RCC 7860 (cell line): ENCODE measurements around the gene ERC1.
"Not testable (repeated sequence)": the region's sequence is repeated elsewhere in the genome, so short reads cannot be mapped to it uniquely, and the experiment has no call there.

Experiments
- DNase-seq: peaks from one replicate; pipeline ENCODE4 v3.0.0-alpha.2; 2015; ENCODE audit warnings: low spot score
- FAIRE-seq: peaks from 2 replicates; lab custom pipeline; 2012; peaks lifted over from hg19 to GRCh38; lab: Jason Lieb, UNC

Gene ERC1

DNA sequence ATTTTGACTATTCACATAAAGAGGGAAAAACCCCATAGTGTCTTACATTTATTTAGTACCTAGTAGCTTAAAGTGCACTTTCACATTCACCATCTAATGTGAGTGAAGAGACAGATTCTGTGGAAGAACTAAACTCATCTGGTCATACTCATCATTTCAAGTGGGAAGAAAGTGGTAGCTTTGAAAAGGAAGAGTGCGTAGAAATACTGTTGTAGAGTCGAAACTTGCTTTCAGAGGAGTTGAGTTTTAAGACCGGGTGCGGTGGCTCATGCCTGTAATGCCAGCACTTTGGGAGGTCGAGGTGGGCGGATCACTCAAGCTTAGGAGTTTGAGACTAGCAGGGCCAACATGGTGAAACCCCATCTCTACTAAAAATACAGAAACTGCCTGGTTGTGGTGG, 222.2 kb downstream of the ERC1 start:
- FAIRE-seq = no peak
- no peak for DNase-seq

DNA sequence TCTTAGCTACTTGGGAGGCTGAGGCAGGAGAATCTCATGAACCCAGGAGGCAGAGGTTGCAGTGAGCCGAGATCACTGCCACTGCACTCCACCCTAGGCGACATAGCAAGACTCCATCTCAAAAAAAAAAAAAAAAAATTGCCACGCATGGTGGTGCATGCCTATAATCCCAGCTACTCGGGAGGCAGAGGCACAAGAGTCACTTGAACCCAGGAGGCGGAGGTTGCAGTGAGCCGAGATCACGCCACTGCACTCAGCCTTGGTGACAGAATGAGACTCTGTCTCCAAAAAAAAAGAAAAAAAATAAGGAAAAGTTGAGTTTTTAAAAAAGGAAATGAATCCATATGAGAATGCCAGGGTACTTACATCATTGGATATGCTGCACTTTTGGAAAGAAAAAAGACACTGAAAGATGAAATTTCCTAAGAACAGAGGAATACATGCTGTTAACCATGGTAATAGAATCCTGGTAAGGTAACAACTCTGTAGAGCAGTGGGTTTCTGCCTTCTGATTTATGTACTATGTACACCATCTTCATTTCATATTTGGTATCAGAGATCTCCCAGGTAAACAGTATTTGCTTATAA, 222.7 kb downstream of the ERC1 start:
- FAIRE-seq (no peak), DNase-seq (no peak)

DNA sequence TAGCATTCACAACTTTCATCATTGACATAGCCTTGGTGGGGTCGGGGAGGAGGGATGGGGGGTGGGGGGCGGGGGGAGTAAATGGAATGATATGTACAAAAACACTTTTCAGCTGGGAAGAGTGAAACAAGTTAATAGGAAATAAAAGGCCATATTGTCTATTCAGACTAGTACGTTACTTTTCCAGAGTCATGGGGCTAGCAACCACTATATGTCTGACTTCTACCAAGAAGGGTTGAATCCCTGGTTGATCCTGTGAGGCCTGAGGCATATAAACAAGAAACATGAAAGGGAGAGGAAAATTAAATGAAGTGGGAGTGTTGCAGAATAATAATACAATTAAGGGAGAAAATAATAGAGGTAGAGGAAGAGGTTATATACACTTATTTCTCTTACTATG, 225.5 kb downstream of the ERC1 start:
- FAIRE-seq (no peak), DNase-seq (no peak)

GRCh38 chr12:1217191-1217949, 226.3 kb downstream of the ERC1 start:
- no peak for FAIRE-seq
- peak; percentile 19 for DNase-seq

DNA sequence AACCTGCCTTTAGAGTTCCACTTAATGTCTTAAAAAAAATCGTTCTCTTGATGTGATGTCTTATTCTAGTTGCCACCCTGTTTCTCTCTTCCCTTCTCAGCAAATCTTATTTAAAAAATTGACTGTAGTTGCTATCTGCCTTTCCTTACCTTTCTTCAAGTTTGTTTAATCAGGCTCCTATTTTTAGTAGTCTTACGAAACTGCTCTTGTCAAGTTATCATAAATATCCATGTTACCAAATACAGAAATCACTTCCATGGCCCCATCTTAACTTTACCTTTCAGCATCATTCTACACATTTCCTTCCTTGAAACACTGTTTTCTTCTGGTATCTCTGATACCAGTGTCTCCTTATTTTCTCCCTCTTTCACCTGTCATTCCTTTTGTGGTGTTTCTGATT, 227.3 kb downstream of the ERC1 start:
- DNase-seq = no peak
- FAIRE-seq = no peak

DNA sequence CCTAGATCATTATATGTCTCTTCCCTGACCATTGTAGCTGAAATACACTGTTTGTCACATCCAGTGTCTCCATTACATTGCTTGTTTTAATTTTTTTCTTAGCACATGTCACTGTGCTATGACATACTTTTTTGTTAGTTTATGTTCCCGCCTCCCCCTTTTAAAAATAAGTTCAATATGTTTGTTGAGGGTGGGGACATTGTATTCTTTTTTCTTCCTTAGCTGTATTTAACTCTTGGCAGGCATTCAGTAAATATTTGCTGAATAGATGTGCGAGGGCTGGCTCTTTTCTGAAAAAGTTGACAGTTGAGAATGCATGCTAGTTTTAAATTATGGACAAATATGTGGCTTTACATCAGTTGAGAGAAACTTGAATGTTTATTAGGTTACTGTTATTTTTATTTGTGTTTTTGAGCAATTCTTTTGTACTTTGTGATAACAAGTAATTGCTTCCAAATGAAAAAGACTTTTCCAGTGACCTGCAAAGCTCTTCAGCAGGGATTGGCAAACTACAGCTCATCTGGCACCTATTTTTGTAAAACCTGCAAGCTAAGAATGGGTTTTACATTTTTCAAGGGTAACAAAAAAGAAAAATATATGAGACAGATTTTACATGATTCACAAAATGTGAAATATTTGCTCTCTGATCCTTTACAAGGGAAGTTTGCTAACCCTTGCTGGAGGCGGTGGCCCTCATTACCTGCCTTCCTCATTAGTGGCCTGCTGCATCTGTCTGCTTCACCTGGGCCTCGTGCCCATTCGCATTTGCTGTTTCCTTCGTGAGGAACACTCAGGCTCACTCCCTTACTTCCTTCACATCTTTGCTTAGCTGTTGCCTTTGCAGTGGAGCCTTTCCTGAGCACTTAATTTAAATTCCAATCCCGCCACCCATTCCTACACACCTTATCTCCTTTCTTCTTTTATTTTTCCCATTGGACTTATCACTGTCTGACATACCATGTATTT, 229.4 kb downstream of the ERC1 start:
- DNase-seq (no peak), FAIRE-seq (no peak)

DNA sequence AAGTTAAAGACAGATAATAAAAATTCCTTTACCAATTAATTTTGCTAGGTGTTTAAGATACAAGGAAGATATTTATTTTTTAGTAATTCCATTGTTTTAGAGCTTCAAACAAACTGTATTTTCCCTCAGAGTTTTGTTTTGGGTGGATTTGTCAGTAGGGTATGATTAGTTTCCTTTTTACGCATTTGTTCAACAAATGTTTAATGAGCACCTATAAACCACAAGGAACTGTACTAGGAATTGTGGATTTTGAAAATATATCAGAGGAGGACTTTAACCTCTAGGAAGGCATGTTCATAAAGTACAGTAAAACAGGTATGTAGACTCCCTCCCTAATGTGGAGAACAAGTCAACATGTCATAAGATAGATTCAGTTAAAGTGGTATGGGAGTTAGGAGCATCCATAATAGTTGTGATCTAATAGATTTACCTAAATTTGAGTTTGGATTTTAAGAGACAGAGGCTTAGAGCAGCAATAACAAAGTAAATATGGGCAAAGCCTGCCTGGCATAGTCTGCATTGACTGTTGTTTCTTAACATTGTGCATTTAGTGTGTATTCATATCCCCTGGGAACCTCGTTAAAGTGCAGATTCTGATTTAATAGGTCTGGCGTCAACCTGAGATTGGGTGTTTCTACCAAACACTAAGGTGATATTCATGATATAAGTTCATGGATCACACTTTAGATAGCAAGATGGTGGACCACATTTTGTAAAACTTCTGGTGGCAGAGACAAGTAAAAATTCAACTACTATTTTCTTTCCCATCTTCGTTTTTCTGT, 232.0 kb downstream of the ERC1 start:
- FAIRE-seq (no peak), DNase-seq (no peak)

DNA sequence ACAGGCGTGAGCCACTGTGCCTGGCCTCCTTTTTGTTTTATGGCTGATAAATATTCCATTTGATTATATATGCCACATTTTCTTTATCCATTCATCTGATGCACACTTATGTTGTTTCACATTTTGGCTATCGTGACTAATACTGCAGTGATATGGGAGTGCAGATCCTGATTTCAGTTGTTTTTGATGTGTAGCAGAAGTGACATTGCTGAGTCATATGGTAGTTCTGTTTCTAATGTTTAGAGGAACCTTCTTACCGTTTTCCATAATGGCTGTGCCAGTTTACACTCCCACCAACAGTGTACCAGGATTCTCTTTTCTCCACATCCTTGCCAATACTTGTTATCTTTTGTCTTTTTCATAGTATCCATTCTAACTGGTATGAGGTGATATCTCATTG, 235.9 kb downstream of the ERC1 start:
- no peak for FAIRE-seq

DNA sequence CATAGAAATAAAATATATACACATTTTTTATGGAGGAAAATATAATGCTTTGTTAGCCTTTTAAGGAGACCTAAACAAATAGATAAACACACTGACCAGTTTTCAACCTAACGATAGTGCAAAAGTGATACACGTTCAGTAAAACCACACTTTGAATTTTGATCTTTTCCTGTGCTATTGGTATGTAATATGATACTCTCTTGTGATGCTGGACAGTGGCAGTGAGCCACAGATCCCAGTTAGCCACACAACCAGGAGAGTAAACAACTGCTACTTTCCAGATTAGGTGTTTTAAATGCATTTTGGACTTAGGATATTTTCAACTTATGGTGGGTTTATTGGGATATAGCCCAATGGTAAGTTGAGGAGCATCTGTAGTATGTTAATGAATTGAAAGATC, 243.1 kb downstream of the ERC1 start:
- no peak for FAIRE-seq
- no peak for DNase-seq

More for the DNA sequence above, 235.9 kb downstream of the ERC1 start:
- DNase-seq = no peak

- DNase-seq (no peak), FAIRE-seq (no peak)
Measured at GRCh38 chr12:1246637-1247036, 255.6 kb downstream of the ERC1 start.

DNA sequence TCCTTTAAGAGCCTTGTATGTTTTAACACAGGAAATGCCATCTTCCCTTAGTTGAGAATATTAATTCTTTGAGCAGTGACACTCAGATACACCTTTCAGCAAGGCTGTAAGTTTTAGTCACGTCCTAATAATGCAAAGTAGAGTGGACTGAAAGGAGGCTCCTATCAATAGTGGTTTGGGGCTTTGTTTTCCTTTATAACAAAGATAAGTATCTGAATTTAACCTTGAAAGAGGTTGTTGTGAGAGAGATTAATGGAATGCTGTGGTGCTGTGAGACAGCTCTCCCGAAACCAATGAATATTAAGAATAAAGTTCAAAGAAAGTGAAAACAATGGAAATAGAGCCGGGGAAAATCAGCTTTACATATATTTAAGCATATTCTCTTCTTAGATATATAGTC, 259.6 kb downstream of the ERC1 start:
- DNase-seq (no peak), FAIRE-seq (no peak)

DNA sequence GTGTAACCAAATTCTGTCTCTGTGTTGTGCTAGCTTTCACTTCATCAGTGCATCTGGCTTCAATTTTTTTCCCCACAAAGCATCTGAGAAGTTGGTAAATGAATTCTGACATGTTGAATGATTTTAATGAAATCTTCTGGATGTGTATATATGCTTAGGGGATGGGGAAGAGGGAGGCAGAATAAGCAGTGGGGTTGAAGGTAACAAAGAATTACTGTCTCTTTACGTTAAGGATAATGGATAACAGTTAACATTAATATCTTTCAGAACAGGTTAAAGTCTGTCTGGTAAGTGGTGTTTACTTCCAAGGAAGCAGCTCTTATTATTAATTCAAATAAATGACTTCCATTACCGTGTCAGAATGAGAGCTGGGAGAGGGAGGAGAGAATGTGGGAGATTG, 261.7 kb downstream of the ERC1 start:
- no peak for DNase-seq
- no peak for FAIRE-seq

GRCh38 chr12:1255125-1255524, 264.1 kb downstream of the ERC1 start:
- DNase-seq, FAIRE-seq: not testable (repeated sequence)

DNA sequence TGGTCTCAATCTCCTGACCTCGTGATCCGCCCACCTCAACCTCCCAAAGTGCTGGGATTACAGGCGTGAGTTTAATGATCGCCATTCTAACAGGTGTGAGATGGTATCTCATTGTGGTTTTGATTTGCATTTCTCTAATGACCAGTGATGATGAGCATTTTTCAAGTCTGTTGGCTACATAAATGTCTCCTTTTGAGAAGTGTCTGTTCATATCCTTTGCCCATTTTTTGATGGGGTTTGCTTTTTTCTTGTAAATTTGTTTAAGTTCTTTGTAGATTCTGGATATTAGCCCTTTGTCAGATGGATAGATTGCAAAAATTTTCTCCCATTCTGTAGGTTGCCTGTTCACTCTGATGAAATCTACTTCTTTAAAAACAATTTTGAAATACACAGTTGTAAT, 264.8 kb downstream of the ERC1 start:
- not testable (repeated sequence) for DNase-seq, FAIRE-seq

GRCh38 chr12:1256285-1256684, 265.3 kb downstream of the ERC1 start:
- no peak for FAIRE-seq
- no peak for DNase-seq

GRCh38 chr12:1256991-1257390, 266.0 kb downstream of the ERC1 start:
- no peak for FAIRE-seq

DNA sequence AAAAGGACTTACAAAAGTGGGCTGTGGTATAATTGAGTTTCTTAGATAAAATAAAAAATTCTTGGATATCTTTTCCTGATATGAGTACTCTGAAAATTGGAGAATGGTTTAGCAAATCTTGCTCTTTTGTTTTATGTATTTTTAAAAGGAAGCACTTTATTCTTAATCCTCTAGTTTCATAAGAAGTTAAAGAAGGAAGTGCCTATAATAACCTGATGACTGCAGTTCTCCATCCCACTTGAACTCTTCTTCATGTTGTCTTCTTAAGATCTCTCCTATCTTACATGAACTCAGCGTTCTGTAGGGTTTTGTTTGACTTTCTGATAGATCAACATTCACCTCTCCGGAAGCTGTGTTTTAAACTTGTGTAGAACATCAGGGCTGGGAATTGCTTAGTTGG, 271.0 kb downstream of the ERC1 start:
- FAIRE-seq (no peak), DNase-seq (no peak)

More at GRCh38 chr12:1256991-1257390, 266.0 kb downstream of the ERC1 start:
- no peak for DNase-seq

- DNase-seq (no peak), FAIRE-seq (no peak)
Measured at GRCh38 chr12:1267243-1267642, 276.2 kb downstream of the ERC1 start.

- FAIRE-seq = no peak
Measured at GRCh38 chr12:1272142-1272541, 281.1 kb downstream of the ERC1 start.

GRCh38 chr12:1273051-1273450, 282.0 kb downstream of the ERC1 start:
- DNase-seq (no peak), FAIRE-seq (no peak)

More at GRCh38 chr12:1272142-1272541, 281.1 kb downstream of the ERC1 start:
- DNase-seq = no peak

- FAIRE-seq = no peak
- DNase-seq = no peak
Measured at GRCh38 chr12:1277905-1278304, 286.9 kb downstream of the ERC1 start.
